LNCAP (cell line): Measurements from ENCODE around the gene SRM.

ENCODE experiments used
- CTCF ChIP-seq: fragments of 450-650 bp; IDR thresholded peaks from 2 replicates; pipeline ENCODE4 v1.5.1; 2017; ENCODE audit warnings: mild to moderate bottlenecking

Gene SRM

GRCh38 chr1:11023201-11023600, 36.6 kb downstream of the SRM start:
- no peak for TF ChIP-seq CTCF

GRCh38 chr1:11019971-11020370, 39.8 kb downstream of the SRM start:
- no peak for TF ChIP-seq CTCF

- no peak for TF ChIP-seq CTCF
Measured at GRCh38 chr1:11013160-11013531, 46.7 kb downstream of the SRM start.

- TF ChIP-seq CTCF = no peak
Measured at GRCh38 chr1:11012260-11013159, 47.3 kb downstream of the SRM start, which contains the start of gene TARDBP. Gene TARDBP (plus strand): TSS chr1:11012654. CDS start chr1:11013728, 1,074 bp downstream.
